Ovary (tissue), 3 donors: ENCODE measurements around the gene MNT.

ENCODE experiments used
- CTCF ChIP-seq, 3 donors: fragments of 450-650 bp in 2 of 3; fragments of 200-600 bp in 1 of 3; IDR thresholded peaks; one replicate each; pipeline versions ENCODE4 v1.5.1 to v1.8.0; 2016 to 2022; ENCODE audit warnings: antibody characterized with exemption in 3 of 3, mild to moderate bottlenecking in 1 of 3
- EP300 ChIP-seq: sonication (generic); formaldehyde crosslinking; IDR thresholded peaks from one replicate; pipeline ENCODE4 v1.6.1; 2017; ENCODE audit warnings: antibody characterized with exemption
- POLR2A ChIP-seq: fragments of 450-650 bp; IDR thresholded peaks from one replicate; pipeline ENCODE4 v1.6.1; 2017; ENCODE audit warnings: antibody characterized with exemption, mild to moderate bottlenecking, moderate library complexity
- donor health status: DM: no; HTN: no; CAD: no.

GRCh38 chr17:2405247-2405926 lies 4.5 kb upstream of the MNT start:
- no peak for TF ChIP-seq POLR2A
- TF ChIP-seq CTCF (IDR thresholded peaks at IDR 0.05), result no peak
- TF ChIP-seq EP300, result no peak
